GM12878 (cell line): ENCODE measurements around the gene ATF3. TPM values are rescaled to one million over a fixed set of nuclear protein-coding genes. Genes with fewer than 3 reads are reported as not detected.

Source experiments
- ATAC-seq: fragments of 200-7000 bp; cut with Tn5 transposase; 3 replicates; pipeline ENCODE4 v1.9.1; 2020; ENCODE audit warnings: mild to moderate bottlenecking, moderate library complexity
- BruUV-seq: library from RNA; stranded (reverse); fragments of 400-500 nt; replicated peaks from 2 replicates; lab custom pipeline; 2021; lab: Mats Ljungman, UMichigan
- CTCF ChIA-PET: fragments of 300-600 bp; sonication (Branson Sonifier 250); formaldehyde crosslinking; extraction: SDS; loops from one replicate; lab custom pipeline; 2021; ENCODE audit warnings: inconsistent platforms; lab: Yijun Ruan, JAX
- POLR2A ChIA-PET: fragments of 350-600 bp; formaldehyde crosslinking; extraction: SDS; loops from one replicate; lab custom pipeline; 2021; ENCODE audit warnings: inconsistent platforms; lab: Charles Lee
- RAD21 ChIA-PET: fragments of 300-600 bp; sonication (Branson Sonifier 250); formaldehyde crosslinking; loops from one replicate; lab custom pipeline; 2023; ENCODE audit warnings: antibody characterized with exemption; ENCODE audit not compliant: unreplicated experiment; lab: Charles Lee
- SMC1A ChIA-PET: fragments of 300-600 bp; sonication (Branson Sonifier 250); formaldehyde crosslinking; loops from one replicate; lab custom pipeline; 2023; ENCODE audit not compliant: unreplicated experiment, uncharacterized antibody; lab: Charles Lee
- DNase-seq: peaks from one replicate; pipeline ENCODE4 v3.0.0-alpha.2; 2011; ENCODE audit warnings: low read depth, low spot score
- FAIRE-seq: peaks from 3 replicates; lab custom pipeline; 2011; peaks lifted over from hg19 to GRCh38; lab: Jason Lieb, UNC
- H2AFZ ChIP-seq: 2 replicates; pipeline ENCODE4 v1.6.0; 2011; ENCODE audit warnings: low read depth, low read length, control low read depth; ENCODE audit not compliant: control insufficient read depth
- H3K27ac ChIP-seq: 2 replicates; pipeline ENCODE4 v1.5.1; 2011; ENCODE audit warnings: control low read depth; ENCODE audit not compliant: control insufficient read depth, insufficient read depth
- H3K27me3 ChIP-seq, 2 experiments: replicated peaks in 1 of 2; 2 replicates each; pipeline versions ENCODE4 v1.6.0 to v1.6.1; 2011; ENCODE audit warnings: low read length in 1 of 2; ENCODE audit not compliant: control insufficient read depth in 2 of 2, insufficient read depth in 2 of 2
- H3K36me3 ChIP-seq, 2 experiments: 2 replicates each; pipeline ENCODE4 v1.5.1; 2011; ENCODE audit warnings: low read length in 1 of 2; ENCODE audit not compliant: control insufficient read depth in 2 of 2, insufficient read depth in 2 of 2
- H3K4me1 ChIP-seq: 2 replicates; pipeline ENCODE4 v1.6.1; 2011; ENCODE audit warnings: mild to moderate bottlenecking, low read length, moderate library complexity, mixed read lengths; ENCODE audit not compliant: control insufficient read depth, insufficient read depth
- H3K4me2 ChIP-seq: 2 replicates; pipeline ENCODE4 v1.6.0; 2011; ENCODE audit warnings: control low read depth; ENCODE audit not compliant: control insufficient read depth, insufficient read depth
- H3K4me3 ChIP-seq: fragments of 200-600 bp; sonication (generic); 2 replicates; pipeline ENCODE4 v1.5.1; 2016
- H3K79me2 ChIP-seq: 2 replicates; pipeline ENCODE4 v1.6.0; 2011; ENCODE audit warnings: low read length; ENCODE audit not compliant: control insufficient read depth, insufficient read depth
- H3K9ac ChIP-seq: 2 replicates; pipeline ENCODE4 v1.8.0; 2011; ENCODE audit warnings: low read length, control low read depth, mixed read lengths; ENCODE audit not compliant: control insufficient read depth, insufficient read depth
- H3K9me3 ChIP-seq: replicated peaks from 3 replicates; pipeline ENCODE4 v1.5.1; 2011; ENCODE audit warnings: mild to moderate bottlenecking, low read length; ENCODE audit not compliant: control insufficient read depth, insufficient read depth
- H4K20me1 ChIP-seq: 2 replicates; pipeline ENCODE4 v1.6.0; 2011; ENCODE audit not compliant: control insufficient read depth, insufficient read depth
- BCL11A ChIP-seq: IDR thresholded peaks from 2 replicates; pipeline ENCODE4 v1.6.1; 2011; ENCODE audit warnings: low read depth, low read length
- BHLHE40 ChIP-seq, 2 experiments: fragments of 450-650 bp in 1 of 2; IDR thresholded peaks; 2 replicates each; pipeline ENCODE4 v1.6.1; 2011 to 2017; ENCODE audit warnings: low read depth in 2 of 2, borderline replicate concordance in 1 of 2, improper control_type of control experiment in 1 of 2, low read length in 1 of 2, mild to moderate bottlenecking in 1 of 2
- CBX3 ChIP-seq: fragments of 200-600 bp; sonication (generic); IDR thresholded peaks from 2 replicates; pipeline ENCODE4 v1.6.1; 2016; ENCODE audit warnings: low read depth, borderline replicate concordance
- E4F1 ChIP-seq: fragments of 450-650 bp; IDR thresholded peaks from 2 replicates; pipeline ENCODE4 v1.6.1; 2018; ENCODE audit warnings: borderline replicate concordance, mild to moderate bottlenecking; ENCODE audit not compliant: partially characterized antibody
- EED ChIP-seq: sonication (generic); IDR thresholded peaks from 2 replicates; pipeline ENCODE4 v1.6.1; 2016; ENCODE audit warnings: antibody characterized with exemption, low read depth
- EGR1 ChIP-seq, 2 experiments: IDR thresholded peaks; 1 replicate in 1 of 2; 2 replicates in 1 of 2; pipeline ENCODE4 v1.6.1; 2011 to 2012; ENCODE audit warnings: low read depth in 2 of 2, low read length in 2 of 2, borderline replicate concordance in 1 of 2, mild to moderate bottlenecking in 1 of 2, moderate library complexity in 1 of 2
- EP300 ChIP-seq, 2 experiments: fragments of 150-350 bp in 1 of 2; IDR thresholded peaks; 2 replicates each; pipeline ENCODE4 v1.6.1; 2011 to 2012; ENCODE audit warnings: low read depth in 2 of 2, low read length in 2 of 2, borderline replicate concordance in 1 of 2, improper control_type of control experiment in 1 of 2, inconsistent platforms in 1 of 2; ENCODE audit not compliant: control insufficient read depth in 1 of 2
- HCFC1 ChIP-seq: fragments of 150-350 bp; IDR thresholded peaks from 2 replicates; pipeline ENCODE4 v1.6.1; 2014; ENCODE audit warnings: low read length
- IRF4 ChIP-seq: IDR thresholded peaks from 2 replicates; pipeline ENCODE4 v1.6.1; 2011; ENCODE audit warnings: low read depth, low read length
- JUNB ChIP-seq: IDR thresholded peaks from 2 replicates; pipeline ENCODE4 v1.6.1; 2016; ENCODE audit warnings: antibody characterized with exemption, mild to moderate bottlenecking
- NRF1 ChIP-seq: conservative IDR thresholded peaks from 2 replicates; pipeline ENCODE4 v1.6.1; 2011; ENCODE audit warnings: mild to moderate bottlenecking, low read depth, low read length, improper control_type of control experiment
- RBBP5 ChIP-seq: fragments of 200-600 bp; sonication (generic); conservative IDR thresholded peaks from 2 replicates; pipeline ENCODE4 v1.6.1; 2016
- SIN3A ChIP-seq: IDR thresholded peaks from 2 replicates; pipeline ENCODE4 v1.6.1; 2012; ENCODE audit warnings: low read depth, low read length, improper control_type of control experiment
- SMAD1 ChIP-seq: fragments of 450-650 bp; IDR thresholded peaks from 2 replicates; pipeline ENCODE4 v1.6.1; 2018; ENCODE audit warnings: mild to moderate bottlenecking, low read depth; ENCODE audit not compliant: partially characterized antibody
- SMC3 ChIP-seq: IDR thresholded peaks from 2 replicates; pipeline ENCODE4 v1.6.1; 2011; ENCODE audit warnings: low read length, improper control_type of control experiment, borderline replicate concordance
- SPI1 ChIP-seq: IDR thresholded peaks from 2 replicates; pipeline ENCODE4 v1.6.1; 2011; ENCODE audit warnings: low read depth, mild to moderate bottlenecking, low read length, moderate library complexity, borderline replicate concordance; ENCODE audit not compliant: insufficient read depth
- SREBF2 ChIP-seq: IDR thresholded peaks from 2 replicates; pipeline ENCODE4 v1.6.1; 2012; ENCODE audit warnings: mild to moderate bottlenecking, low read length
- TCF3 ChIP-seq: IDR thresholded peaks from 2 replicates; pipeline ENCODE4 v1.6.1; 2012; ENCODE audit warnings: low read depth, mild to moderate bottlenecking, low read length, borderline replicate concordance; ENCODE audit not compliant: insufficient read depth
- WGBS: methylation state at CpG from one replicate; pipeline ENCODE4 v1.1.6; 2016; ENCODE audit warnings: low lambda C conversion rate; ENCODE audit not compliant: insufficient replicate concordance, insufficient coverage; ENCODE audit errors: missing lambda C conversion rate; 5-methylcytosine and 5-hydroxymethylcytosine counted together
- in situ Hi-C: fragments of 300-500 bp; cut with MboI; formaldehyde crosslinking; loops from 9 replicates; pipeline ENCODE4 v1.14.3; 2018; ENCODE audit warnings: mixed read lengths
- intact Hi-C: fragments of 100-400 bp; cut with micrococcal nuclease; formaldehyde crosslinking; loops from one replicate; pipeline ENCODE4 v1.14.2; 2022; ENCODE audit not compliant: unreplicated experiment
- polyA plus RNA-seq, 11 experiments: library from polyadenylated mRNA; depleted of rRNA in 4 of 11; unstranded in 6 of 11; stranded (reverse) in 5 of 11; fragments of >200 nt; fragmentation: Nextera tagmentation in 4 of 11; fragmentation: Illumina TruSeq in 1 of 11; extraction: Ambion mirVana in 4 of 11; extraction: Trizol in 1 of 11; gene quantifications; 1 replicate in 1 of 11; 2 replicates in 10 of 11; pipeline versions ENCODE4 v1.2.1 to v1.2.3, GENCODE V29; 2011 to 2016; ENCODE audit warnings: inconsistent platforms in 2 of 11, missing spikeins in 2 of 11, low read depth in 1 of 11
- total RNA-seq, 4 experiments: library from RNA; depleted of rRNA in 3 of 4; stranded (reverse); fragments of >200 nt in 3 of 4; fragmentation: Illumina TruSeq in 1 of 4; extraction: Trizol in 1 of 4; gene quantifications; 2 replicates each; pipeline versions ENCODE4 v1.2.1 to v1.2.3, GENCODE V29; 2013 to 2021
- TF ChIP-seq, protein P1 (sequence below): IDR thresholded peaks from 2 replicates; pipeline ENCODE4 v1.6.1; 2012; ENCODE audit warnings: low read depth, low read length, improper control_type of control experiment

ATF3 gene
- total and polyA plus RNA-seq, 10 of the 15 experiments (the other 5 are each of a cell fraction or from before 2014, with no cell fraction given) = 3.0 to 13.9 (median 8.3) TPM

DNA sequence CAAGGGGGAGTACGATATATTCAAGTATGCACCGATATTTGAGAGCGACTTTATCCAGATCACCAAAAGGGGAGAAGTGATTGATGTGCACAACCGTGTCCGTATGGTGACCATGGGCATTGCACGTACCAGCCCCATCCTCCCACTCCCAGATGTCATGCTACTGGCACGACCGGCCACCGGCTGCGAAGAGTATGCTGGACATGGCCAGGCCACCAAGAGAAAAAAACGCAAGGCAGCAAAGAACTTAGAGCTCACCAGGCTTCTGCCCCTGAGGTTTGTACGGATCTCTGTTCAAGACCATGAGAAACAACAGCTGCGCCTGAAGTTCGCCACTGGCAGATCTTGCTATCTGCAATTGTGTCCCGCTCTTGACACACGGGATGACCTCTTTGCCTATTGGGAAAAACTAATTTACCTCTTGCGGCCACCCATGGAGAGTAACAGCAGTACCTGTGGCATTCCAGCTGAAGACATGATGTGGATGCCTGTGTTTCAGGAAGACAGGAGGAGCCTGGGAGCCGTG lies 16.5 kb downstream of the ATF3 start:
- FAIRE-seq = no peak
- Histone ChIP-seq H3K27me3 (no peaks in the 10 kb centered on the region), H3K36me3 (no peaks in the 10 kb centered on the region; a peak in 2 of 4 replicates), H3K4me3 (no peak overlapping the region), H3K9me3 (no peaks in the 10 kb centered on the region), H3K9ac (no peak overlapping the region), H3K27ac (no peak overlapping the region), H2AFZ (no peak overlapping the region), H3K79me2 (no peaks in the 10 kb centered on the region), H3K4me2 (no peak overlapping the region), H3K4me1 (peaks cover 3% of the 10 kb centered on the region), H4K20me1 (no peaks in the 10 kb centered on the region)
- intact Hi-C loops (no loop called here), in situ Hi-C loops (no loop called here)
- no peak for DNase-seq
- 73% methylated on average over 18 of the region's 18 CpGs for WGBS
- ChIA-PET POLR2A (no interaction called here), RAD21 (no interaction called here), SMC1A (no interaction called here), CTCF (interaction anchor here (1.1 kb wide), 1 partner anchor 148 kb away, joined by 5 read pairs; no protein-coding TSS in a partner anchor)
- TF ChIP-seq TCF3 (no peak), SREBF2 (no peak), EGR1 (IDR thresholded peaks at IDR 0.05; ENCODE audit: borderline replicate concordance in 1 of 2, low read depth in 2 of 2, low read length in 2 of 2) (no peak), EED (no peak), BCL11A (no peak), IRF4 (no peak), SMC3 (no peak), SMAD1 (no peak), E4F1 (no peak), HCFC1 (no peak), EP300 (IDR thresholded peaks at IDR 0.05; ENCODE audit: borderline replicate concordance in 1 of 2, control insufficient read depth in 1 of 2, low read depth in 2 of 2, low read length in 2 of 2) (no peak), NRF1 (no peak), JUNB (no peak), RBBP5 (no peak), BHLHE40 (IDR thresholded peaks at IDR 0.05; ENCODE audit: borderline replicate concordance in 1 of 2, low read depth in 2 of 2, low read length in 1 of 2) (no peak), CBX3 (no peak), SPI1 (no peak), SIN3A (no peak)
- TF ChIP-seq, protein P1, sequence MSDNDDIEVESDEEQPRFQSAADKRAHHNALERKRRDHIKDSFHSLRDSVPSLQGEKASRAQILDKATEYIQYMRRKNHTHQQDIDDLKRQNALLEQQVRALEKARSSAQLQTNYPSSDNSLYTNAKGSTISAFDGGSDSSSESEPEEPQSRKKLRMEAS = no peak
- no TSS peak for BruUV-seq
- no peak for ATAC-seq
